Right renal pelvis (tissue), 4 donors: ENCODE results near the gene TRAK1. TPM values are rescaled to one million over a fixed set of nuclear protein-coding genes. Genes with fewer than 3 reads are reported as not detected.
"Not testable (repeated sequence)": the region's sequence is repeated elsewhere in the genome, so short reads cannot be mapped to it uniquely, and the experiment has no call there.

Experiments used
- DNase-seq, 4 donors: peaks; one replicate each; pipeline ENCODE4 v3.0.0-alpha.2; 2013; ENCODE audit warnings: low read depth in 4 of 4, low spot score in 3 of 4, missing footprints in 1 of 4
- polyA plus RNA-seq, 4 donors: library from polyadenylated mRNA; unstranded; fragments of 120-200 nt; gene quantifications; one replicate each; pipeline ENCODE4 v1.2.1, GENCODE V29; 2013; ENCODE audit not compliant: insufficient read length in 4 of 4

TRAK1 gene
- 10 to 100 TPM; 42.3 to 51.1 (median 46.7) TPM for polyA plus RNA-seq

- no peak for DNase-seq
Observed at GRCh38 chr3:42090973-42091731, at the start of gene TRAK1. TSS of gene TRAK1 (plus strand) at chr3:42091357. CDS start at chr3:42091470, 113 bp downstream.

GRCh38 chr3:42042747-42043098, 48.4 kb upstream of the TRAK1 start:
- no peak for DNase-seq

GRCh38 chr3:42043099-42043813, 47.9 kb upstream of the TRAK1 start:
- peak; percentile 78 to 90 (median 84) for DNase-seq

GRCh38 chr3:42045708-42046243, 45.4 kb upstream of the TRAK1 start:
- DNase-seq: no peak

GRCh38 chr3:42048526-42048925, 42.6 kb upstream of the TRAK1 start:
- not testable (repeated sequence) for DNase-seq

GRCh38 chr3:42050126-42050525, 41.0 kb upstream of the TRAK1 start:
- DNase-seq: no peak

GRCh38 chr3:42051384-42052131, 39.6 kb upstream of the TRAK1 start:
- DNase-seq: no peak

- DNase-seq: no peak
Observed at GRCh38 chr3:42052132-42052483, 39.0 kb upstream of the TRAK1 start.

- no peak for DNase-seq
Observed at GRCh38 chr3:42052484-42053351, 38.4 kb upstream of the TRAK1 start.

- DNase-seq: no peak
Observed at GRCh38 chr3:42053476-42053875, 37.7 kb upstream of the TRAK1 start.

- no peak for DNase-seq
Observed at GRCh38 chr3:42055291-42055690, 35.9 kb upstream of the TRAK1 start.

- no peak for DNase-seq
Observed at GRCh38 chr3:42056840-42057239, 34.3 kb upstream of the TRAK1 start.

- no peak for DNase-seq
Observed at GRCh38 chr3:42057561-42058211, 33.5 kb upstream of the TRAK1 start.

GRCh38 chr3:42061025-42061712, 30.0 kb upstream of the TRAK1 start:
- DNase-seq: no peak

- DNase-seq: no peak
Observed at GRCh38 chr3:42061713-42062380, 29.3 kb upstream of the TRAK1 start.

GRCh38 chr3:42062464-42062863, 28.7 kb upstream of the TRAK1 start:
- DNase-seq: no peak

GRCh38 chr3:42063888-42064287, 27.3 kb upstream of the TRAK1 start:
- no peak for DNase-seq

- DNase-seq: peak in 1 of 4 donors; percentile 43
Observed at GRCh38 chr3:42066516-42067181, 24.5 kb upstream of the TRAK1 start.
